Transverse colon (tissue), 4 donors: ENCODE data around the gene ENTPD8.

ENCODE experiments used
- EP300 ChIP-seq: sonication (generic); formaldehyde crosslinking; IDR thresholded peaks from one replicate; pipeline ENCODE4 v1.6.1; 2017; ENCODE audit warnings: antibody characterized with exemption, low read depth
- POLR2A ChIP-seq: fragments of 450-650 bp; IDR thresholded peaks from one replicate; pipeline ENCODE4 v1.6.1; 2016; ENCODE audit warnings: antibody characterized with exemption, mild to moderate bottlenecking, moderate library complexity
- POLR2AphosphoS5 ChIP-seq, 3 donors: sonication (generic); formaldehyde crosslinking; IDR thresholded peaks; one replicate each; pipeline ENCODE4 v1.6.1; 2016; ENCODE audit warnings: antibody characterized with exemption in 3 of 3
- TF ChIP-seq, protein P1 (sequence below), 5 experiments: fragments of 200-600 bp in 3 of 5; fragments of 450-650 bp in 2 of 5; sonication (generic) in 3 of 5; IDR thresholded peaks; 1 replicate in 2 of 5; 2 replicates in 3 of 5; pipeline ENCODE4 v1.5.1; 2016 to 2017; ENCODE audit warnings: antibody characterized with exemption in 5 of 5, inconsistent platforms in 3 of 5, mild to moderate bottlenecking in 2 of 5, moderate library complexity in 1 of 5

DNA sequence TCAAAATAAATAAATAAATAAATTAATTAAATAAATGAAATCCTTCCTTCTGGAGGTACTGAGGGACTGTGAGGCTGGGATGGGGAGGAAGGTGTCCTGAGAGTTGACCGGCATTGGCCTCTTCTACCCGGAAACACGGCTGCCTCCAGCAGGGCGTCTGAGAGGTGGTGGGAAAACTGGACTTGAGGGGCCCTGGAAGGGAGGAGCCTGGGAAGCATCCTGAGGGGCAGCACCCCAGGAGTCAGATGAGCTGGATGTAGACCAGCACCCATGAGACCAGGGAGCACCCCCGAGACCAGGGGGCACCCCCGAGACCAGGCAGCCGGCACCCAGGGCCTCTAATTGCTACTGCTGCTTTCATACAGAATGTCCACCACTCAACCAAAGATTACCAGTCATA, 26.7 kb upstream of the ENTPD8 start:
- no peak for TF ChIP-seq POLR2A
- TF ChIP-seq, protein P1, sequence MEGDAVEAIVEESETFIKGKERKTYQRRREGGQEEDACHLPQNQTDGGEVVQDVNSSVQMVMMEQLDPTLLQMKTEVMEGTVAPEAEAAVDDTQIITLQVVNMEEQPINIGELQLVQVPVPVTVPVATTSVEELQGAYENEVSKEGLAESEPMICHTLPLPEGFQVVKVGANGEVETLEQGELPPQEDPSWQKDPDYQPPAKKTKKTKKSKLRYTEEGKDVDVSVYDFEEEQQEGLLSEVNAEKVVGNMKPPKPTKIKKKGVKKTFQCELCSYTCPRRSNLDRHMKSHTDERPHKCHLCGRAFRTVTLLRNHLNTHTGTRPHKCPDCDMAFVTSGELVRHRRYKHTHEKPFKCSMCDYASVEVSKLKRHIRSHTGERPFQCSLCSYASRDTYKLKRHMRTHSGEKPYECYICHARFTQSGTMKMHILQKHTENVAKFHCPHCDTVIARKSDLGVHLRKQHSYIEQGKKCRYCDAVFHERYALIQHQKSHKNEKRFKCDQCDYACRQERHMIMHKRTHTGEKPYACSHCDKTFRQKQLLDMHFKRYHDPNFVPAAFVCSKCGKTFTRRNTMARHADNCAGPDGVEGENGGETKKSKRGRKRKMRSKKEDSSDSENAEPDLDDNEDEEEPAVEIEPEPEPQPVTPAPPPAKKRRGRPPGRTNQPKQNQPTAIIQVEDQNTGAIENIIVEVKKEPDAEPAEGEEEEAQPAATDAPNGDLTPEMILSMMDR (IDR thresholded peaks at IDR 0.05): no peak
- TF ChIP-seq POLR2AphosphoS5 (IDR thresholded peaks at IDR 0.05): no peak
- no peak for TF ChIP-seq EP300
